GM21619 (cell line): ENCODE data around the gene STRAP.
A peak's percentile ranks its signal among the peaks of the same experiment; 100 is the strongest.
"Not testable (repeated sequence)": the region's sequence is repeated elsewhere in the genome, so short reads cannot be mapped to it uniquely, and the experiment has no call there.

Experiments
- ATAC-seq: cut with Tn5 transposase; IDR thresholded peaks from one replicate; pipeline ENCODE4 v1.9.1; 2021; ENCODE audit not compliant: unreplicated experiment

STRAP gene

DNA sequence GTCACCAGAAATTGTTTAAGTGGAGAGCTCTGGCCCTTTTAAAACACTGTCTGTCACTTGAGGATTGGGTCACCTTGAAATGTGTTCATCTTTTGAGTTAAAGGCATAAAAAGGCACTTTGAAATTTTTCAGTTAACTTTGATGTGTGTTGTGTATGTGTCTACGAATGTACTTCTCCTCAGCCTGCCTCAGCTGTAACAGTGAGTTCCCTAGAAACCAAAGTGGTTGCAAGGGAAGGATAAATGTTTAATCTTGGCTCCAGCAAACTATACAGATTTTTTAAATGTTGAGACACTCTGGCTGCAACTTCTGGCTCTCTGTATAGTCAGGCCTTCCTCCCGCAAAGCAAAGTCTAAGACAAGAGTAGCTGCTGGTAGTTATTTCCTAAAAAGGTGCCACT is 37.2 kb downstream of the STRAP start:
- no peak for ATAC-seq

DNA sequence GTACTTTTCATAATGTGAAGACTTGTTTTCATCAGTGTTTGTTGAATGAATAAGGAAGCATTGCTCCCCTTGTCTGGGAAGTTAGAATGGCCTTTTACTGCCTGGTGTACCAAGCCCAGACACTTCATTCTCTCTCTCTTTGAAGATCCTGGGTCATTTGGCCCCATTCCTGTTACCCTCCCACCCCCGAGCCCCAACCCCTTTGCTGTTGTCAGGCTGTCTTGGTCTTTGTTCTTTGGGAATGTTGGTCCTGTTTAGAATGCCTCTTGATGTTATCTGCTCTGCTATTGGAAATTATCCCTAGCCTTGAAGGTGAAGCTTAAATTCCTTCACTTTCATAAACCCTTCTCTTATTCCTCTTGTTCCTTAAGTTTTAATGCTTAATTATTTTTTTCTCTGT is 42.8 kb downstream of the STRAP start:
- ATAC-seq, result no peak

DNA sequence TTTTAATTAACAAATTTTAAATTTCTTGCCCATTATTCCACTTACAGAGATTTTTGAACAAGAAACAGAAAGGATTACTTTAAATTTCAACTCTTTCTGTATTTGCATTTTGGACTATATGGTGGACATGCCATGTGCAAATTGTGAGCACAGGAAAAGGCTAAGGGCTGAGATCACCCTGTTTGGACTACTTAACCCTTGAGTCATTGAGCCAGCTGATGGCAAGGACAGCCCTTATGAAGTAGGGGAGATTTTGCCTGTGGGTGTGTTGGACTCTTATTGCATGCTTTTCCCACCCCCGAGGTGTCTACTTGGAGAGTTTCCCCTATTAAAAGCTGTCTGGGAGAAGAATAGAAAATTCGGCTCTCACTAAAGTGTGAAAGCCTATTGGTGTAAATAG is 46.2 kb downstream of the STRAP start:
- ATAC-seq, result no peak

DNA sequence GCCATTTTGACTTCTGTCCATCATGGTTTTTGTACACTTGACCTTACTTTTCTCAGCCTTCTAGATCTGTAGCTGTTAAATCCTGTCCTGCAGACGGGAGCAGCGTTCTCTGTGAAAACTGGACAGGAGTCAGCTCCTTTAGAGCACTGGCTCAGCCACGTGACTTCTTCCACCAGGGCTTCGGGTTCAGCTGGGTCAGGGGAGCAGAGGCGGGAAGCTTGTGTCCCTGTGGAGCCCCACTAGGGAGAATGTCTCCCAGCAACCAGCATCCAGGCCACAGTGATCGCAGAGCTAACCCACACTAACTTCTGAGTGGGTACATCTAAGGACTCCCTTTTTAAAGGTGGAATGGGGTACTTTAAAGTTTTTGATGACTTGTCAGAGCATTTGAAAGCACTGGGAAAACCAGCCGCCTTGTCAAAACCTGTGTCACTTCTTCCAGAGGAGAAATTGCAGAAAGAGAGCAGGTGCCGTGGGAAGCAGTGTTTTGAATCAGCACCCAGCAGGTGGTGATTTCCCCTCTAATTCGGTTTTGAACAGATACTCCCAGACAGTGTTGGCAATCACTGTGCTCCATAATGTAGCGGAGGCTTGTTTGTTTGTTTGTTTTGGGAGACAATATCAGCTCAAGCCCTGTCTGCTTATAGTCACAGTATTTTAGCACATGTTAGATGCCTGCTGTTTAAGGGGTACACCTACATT is 46.8 kb downstream of the STRAP start:
- no peak for ATAC-seq

DNA sequence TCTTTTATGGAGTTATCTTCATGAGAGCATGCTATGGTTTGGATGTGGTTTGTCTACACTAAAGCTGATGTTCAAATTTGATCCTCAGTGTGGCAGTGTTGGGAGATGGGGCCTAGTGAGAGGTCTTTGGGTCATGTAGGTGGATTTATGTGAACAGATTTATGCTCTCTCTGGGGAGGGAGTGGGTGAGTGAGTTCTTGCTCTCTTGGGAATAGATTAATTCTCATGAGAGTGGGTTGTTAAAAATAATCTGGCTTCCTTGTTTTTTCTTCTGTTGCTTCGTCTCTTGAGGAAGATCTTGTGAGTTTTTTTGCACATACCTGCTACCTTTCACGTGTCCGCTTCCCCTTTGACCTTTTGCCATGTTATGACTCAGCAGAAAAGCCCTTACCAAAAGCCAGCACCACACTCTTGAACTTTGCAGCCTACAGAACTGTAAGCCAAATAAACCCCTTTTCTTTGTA is 49.4 kb downstream of the STRAP start:
- ATAC-seq, result peak; percentile 69

DNA sequence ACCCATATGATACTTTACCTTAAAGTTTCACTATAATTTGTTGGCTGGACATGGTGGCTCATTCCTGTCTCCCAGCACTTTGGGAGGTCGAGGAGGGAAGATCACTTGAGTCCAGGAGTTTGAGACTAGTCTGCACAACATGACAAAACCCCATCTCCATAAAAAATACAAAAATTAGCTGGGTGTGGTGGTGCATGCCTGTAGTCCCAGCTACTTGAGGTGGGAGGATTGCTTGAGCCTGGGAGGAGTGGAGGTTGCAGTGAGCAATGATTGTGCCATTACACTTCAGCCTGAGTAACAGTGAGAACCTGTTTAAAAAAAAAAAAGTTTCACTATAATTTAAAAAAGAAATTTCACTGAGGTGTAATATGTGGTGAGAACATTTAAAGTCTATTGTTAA is 50.1 kb downstream of the STRAP start:
- ATAC-seq, result no peak

DNA sequence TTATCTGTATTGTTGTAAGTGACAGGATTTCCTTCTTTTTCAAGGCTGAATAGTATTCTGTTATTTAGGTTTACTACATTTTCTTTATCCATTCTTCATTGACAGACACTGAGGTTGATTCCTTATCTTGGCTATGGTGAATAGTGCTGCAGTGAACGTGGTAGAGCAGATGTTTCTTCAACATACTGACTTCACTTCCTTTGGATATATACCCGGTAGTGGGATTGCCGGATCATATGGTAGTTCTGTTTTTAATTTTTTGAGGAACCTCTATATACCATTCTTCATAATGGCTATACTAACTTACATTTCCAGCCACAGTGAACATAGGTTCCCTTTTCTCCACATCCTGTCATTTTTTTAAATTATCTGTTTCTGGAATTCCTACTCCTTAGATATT is 50.8 kb downstream of the STRAP start:
- no peak for ATAC-seq

DNA sequence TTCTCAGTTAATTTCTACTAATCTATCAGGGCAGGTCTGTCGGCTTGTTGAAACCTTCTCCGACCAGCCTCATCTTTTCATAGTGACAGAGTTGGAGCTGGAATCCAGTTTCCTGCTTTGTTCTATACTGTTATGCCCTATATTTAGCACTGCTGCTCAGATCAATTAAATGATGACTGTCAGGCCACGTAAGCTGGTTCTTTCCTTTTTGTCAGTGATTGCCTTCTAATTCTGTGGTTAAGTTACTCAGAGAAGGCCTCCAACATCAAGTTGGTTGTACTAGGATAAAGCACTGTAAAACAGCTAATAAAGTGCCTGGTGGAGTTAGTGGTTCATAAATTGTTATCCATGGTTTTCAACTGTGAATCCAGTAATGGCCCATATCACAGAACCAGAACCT is 51.6 kb downstream of the STRAP start:
- ATAC-seq, result no peak

DNA sequence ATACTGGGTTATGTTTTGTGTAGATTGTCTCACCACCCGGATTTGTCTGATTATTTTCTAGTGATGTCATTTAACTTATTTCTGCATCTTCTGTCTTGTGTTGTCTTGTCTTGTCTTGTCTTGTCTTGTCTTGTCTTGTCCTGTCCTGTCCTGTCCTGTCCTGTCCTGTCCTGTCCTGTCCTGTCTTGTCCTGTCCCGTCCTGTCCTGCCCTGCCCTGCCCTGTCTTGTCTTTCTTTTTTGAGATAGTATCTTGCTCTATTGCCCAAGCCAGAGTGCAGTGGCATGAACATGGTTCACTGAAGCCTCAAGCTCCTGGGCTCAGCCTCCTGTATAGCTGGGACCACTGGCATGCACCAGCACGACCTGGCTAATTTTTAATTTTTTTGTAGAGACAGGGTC is 54.6 kb downstream of the STRAP start:
- no peak for ATAC-seq

DNA sequence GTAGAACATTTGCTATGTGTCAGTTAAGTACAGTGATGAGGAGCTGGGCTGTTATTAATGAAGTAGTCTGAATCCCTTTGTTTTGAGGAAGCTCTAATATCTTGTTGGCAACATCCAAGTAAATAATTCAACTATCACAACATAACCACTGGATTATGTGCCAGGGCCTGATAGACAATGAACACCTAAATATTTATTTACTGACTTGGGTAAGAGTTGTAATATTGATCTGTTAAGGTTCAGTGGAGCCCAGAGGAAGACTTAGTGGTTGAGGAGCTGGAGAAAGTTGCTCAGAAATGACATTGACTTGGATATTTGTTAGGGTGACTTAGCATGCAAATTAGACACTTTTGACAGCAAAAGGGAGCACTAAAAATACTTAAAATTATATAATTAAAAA is 55.7 kb downstream of the STRAP start:
- no peak for ATAC-seq

DNA sequence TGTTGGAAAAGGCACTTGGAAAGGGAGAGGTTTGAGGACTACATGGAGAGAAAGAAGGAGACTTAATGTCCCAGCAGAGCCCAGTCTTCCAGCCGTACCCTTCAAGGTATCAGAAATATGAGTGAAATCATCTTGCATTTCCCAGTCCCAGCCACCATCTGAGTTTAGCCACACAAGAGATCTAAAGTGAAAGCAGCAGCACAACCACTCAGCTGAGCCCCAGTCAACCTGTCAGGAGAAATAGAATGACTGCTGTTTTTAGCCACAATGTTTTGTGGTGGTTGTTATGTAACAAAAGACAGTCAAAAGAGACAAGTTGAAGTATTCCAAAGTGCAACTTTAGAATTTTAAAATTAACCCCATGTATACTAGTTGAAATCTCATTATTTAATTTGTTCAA is 56.9 kb downstream of the STRAP start:
- ATAC-seq, result no peak

DNA sequence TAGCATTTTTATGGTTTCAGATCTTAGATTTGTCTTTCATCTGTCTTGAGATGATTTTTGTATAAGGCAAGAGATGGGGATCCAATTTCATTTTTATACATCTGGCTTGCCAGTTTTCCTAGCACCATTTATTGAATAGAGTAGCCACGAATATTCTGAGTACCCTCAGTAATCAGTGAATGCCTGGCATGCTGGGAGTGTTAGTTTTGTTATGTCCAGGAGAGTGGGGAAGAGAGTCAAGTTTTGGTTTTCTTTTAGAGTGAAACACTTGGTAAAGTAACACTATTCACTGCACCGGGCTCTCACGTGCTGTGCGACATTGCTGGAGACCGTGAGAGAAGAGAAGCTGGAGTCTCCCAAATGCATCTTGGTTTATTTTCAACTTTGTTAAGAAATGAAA is 60.3 kb downstream of the STRAP start:
- ATAC-seq, result no peak

DNA sequence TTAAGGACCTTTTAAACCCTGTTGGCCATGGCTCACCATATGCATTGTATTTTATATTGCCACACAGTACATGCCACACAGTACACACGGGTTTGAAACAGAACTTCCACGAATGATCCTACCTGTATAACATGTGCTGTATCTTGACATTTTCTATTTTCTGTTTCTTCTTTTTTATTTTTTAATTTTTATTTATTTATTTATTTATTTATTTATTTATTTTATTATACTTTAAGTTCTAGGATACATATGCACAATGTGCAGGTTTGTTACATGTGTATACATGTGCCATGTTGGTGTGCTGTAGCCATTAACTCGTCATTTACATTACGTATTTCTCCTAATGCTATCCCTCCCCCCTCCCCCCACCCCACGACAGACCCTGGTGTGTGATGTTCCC is 61.3 kb downstream of the STRAP start:
- not testable (repeated sequence) for ATAC-seq

DNA sequence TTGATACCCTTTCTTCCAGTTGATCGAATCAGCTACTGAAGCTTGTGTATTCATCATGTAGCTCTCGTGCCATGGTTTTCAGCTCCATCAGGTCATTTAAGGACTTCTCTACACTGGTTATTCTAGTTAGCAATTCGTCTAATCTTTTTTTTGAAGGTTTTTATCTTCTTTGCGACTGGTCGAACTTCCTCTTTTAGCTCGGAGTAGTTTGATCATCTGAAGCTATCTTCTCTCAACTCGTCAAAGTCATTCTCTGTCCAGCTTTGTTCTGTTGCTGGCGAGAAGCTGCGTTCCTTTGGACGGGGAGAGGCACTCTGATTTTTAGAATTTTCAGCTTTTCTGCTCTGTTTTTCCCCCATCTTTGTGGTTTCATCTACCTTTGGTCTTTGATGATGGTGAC is 66.3 kb downstream of the STRAP start:
- not testable (repeated sequence) for ATAC-seq
